ENCODE results near the gene FAM169A.

Gene FAM169A

GRCh38 chr5:74837115-74837514 lies 29.1 kb downstream of the FAM169A start:
- H3K9me3 ChIP-seq (replicated peaks; ENCODE audit: insufficient read depth, low read length), result no peaks in the 10 kb centered on the region
- no peaks in the 10 kb centered on the region for H3K4me1 ChIP-seq (ENCODE audit: low read length)
- H3K27me3 ChIP-seq (replicated peaks; ENCODE audit: insufficient read depth, low read length), result no peaks in the 10 kb centered on the region
- no peak for DNase-seq
- no peak overlapping the region for H3K27ac ChIP-seq (ENCODE audit: low read length)
- H3K9ac ChIP-seq (ENCODE audit: low read length), result no peak overlapping the region
- no peaks in the 10 kb centered on the region for H4K20me1 ChIP-seq (ENCODE audit: insufficient read depth, low read length)
- H3F3A ChIP-seq (ENCODE audit: insufficient read depth, low read length), result no peaks in the 10 kb centered on the region
- H3K79me2 ChIP-seq (ENCODE audit: low read length), result no peaks in the 10 kb centered on the region
- no peak overlapping the region for H3K4me3 ChIP-seq (ENCODE audit: low read length)
- no peak overlapping the region for H3K4me2 ChIP-seq (ENCODE audit: low read depth, low read length)
- TF ChIP-seq EZH2phosphoT487 (IDR thresholded peaks at IDR 0.05; ENCODE audit: low read length), result no peak
- TF ChIP-seq EZH2 (optimal IDR thresholded peaks at IDR 0.05; ENCODE audit: low read depth, low read length), result no peak
- no peak for TF ChIP-seq CTCF (IDR thresholded peaks at IDR 0.05; ENCODE audit: low read length)
- no peaks in the 10 kb centered on the region for H3K9me2 ChIP-seq (replicated peaks; ENCODE audit: insufficient read depth, low read length)
- no peak overlapping the region for H2AFZ ChIP-seq (ENCODE audit: low read length)
- H3K36me3 ChIP-seq (replicated peaks; ENCODE audit: insufficient read depth, low read length), result no peaks in the 10 kb centered on the region

- Histone ChIP-seq H3K27ac (ENCODE audit: low read length) (no peak overlapping the region), H3K4me3 (ENCODE audit: low read length) (no peak overlapping the region), H3K9me2 (replicated peaks; ENCODE audit: insufficient read depth, low read length) (no peaks in the 10 kb centered on the region), H3K4me1 (ENCODE audit: low read length) (no peaks in the 10 kb centered on the region), H3K36me3 (replicated peaks; ENCODE audit: insufficient read depth, low read length) (no peaks in the 10 kb centered on the region), H3K4me2 (ENCODE audit: low read depth, low read length) (no peak overlapping the region), H3K79me2 (ENCODE audit: low read length) (no peaks in the 10 kb centered on the region), H3K9ac (ENCODE audit: low read length) (no peak overlapping the region), H3K9me3 (replicated peaks; ENCODE audit: insufficient read depth, low read length) (no peaks in the 10 kb centered on the region), H2AFZ (ENCODE audit: low read length) (no peak overlapping the region), H4K20me1 (ENCODE audit: insufficient read depth, low read length) (no peaks in the 10 kb centered on the region), H3K27me3 (replicated peaks; ENCODE audit: insufficient read depth, low read length) (no peaks in the 10 kb centered on the region), H3F3A (ENCODE audit: insufficient read depth, low read length) (no peaks in the 10 kb centered on the region)
- TF ChIP-seq CTCF (IDR thresholded peaks at IDR 0.05; ENCODE audit: low read length) (no peak), EZH2 (optimal IDR thresholded peaks at IDR 0.05; ENCODE audit: low read depth, low read length) (no peak), EZH2phosphoT487 (IDR thresholded peaks at IDR 0.05; ENCODE audit: low read length) (no peak)
- DNase-seq, result no peak
Observed at GRCh38 chr5:74833537-74834266, 32.5 kb downstream of the FAM169A start.

- no peaks in the 10 kb centered on the region for H3K9me3 ChIP-seq (replicated peaks; ENCODE audit: insufficient read depth, low read length)
- no peak overlapping the region for H3K9ac ChIP-seq (ENCODE audit: low read length)
- no peaks in the 10 kb centered on the region for H3K36me3 ChIP-seq (replicated peaks; ENCODE audit: insufficient read depth, low read length)
- no peaks in the 10 kb centered on the region for H3K79me2 ChIP-seq (ENCODE audit: low read length)
- no peak overlapping the region for H2AFZ ChIP-seq (ENCODE audit: low read length)
- no peaks in the 10 kb centered on the region for H3K9me2 ChIP-seq (replicated peaks; ENCODE audit: insufficient read depth, low read length)
- no peaks in the 10 kb centered on the region for H3F3A ChIP-seq (ENCODE audit: insufficient read depth, low read length)
- no peak overlapping the region for H3K27ac ChIP-seq (ENCODE audit: low read length)
- no peaks in the 10 kb centered on the region for H3K4me1 ChIP-seq (ENCODE audit: low read length)
- H3K27me3 ChIP-seq (replicated peaks; ENCODE audit: insufficient read depth, low read length), result no peaks in the 10 kb centered on the region
- TF ChIP-seq EZH2phosphoT487 (IDR thresholded peaks at IDR 0.05; ENCODE audit: low read length) (no peak), EZH2 (optimal IDR thresholded peaks at IDR 0.05; ENCODE audit: low read depth, low read length) (no peak), CTCF (IDR thresholded peaks at IDR 0.05; ENCODE audit: low read length) (no peak)
- no peak overlapping the region for H3K4me2 ChIP-seq (ENCODE audit: low read depth, low read length)
- H3K4me3 ChIP-seq (ENCODE audit: low read length), result no peak overlapping the region
- DNase-seq, result no peak
- H4K20me1 ChIP-seq (ENCODE audit: insufficient read depth, low read length), result no peaks in the 10 kb centered on the region
Observed at GRCh38 chr5:74829413-74829812, 36.8 kb downstream of the FAM169A start.
